Testis (tissue), 3 donors: ENCODE data around the gene SPINT2. TPM values are rescaled to one million over a fixed set of nuclear protein-coding genes. Genes with fewer than 3 reads are reported as not detected.

Experiments
- DNase-seq: peaks from one replicate; pipeline ENCODE4 v3.0.0-alpha.2; 2019
- H3K27ac ChIP-seq, 2 donors: fragments of 200-600 bp; sonication (generic); one replicate each; pipeline ENCODE4 v1.5.1; 2019
- H3K27me3 ChIP-seq: fragments of 200-600 bp; sonication (generic); one replicate; pipeline ENCODE4 v1.5.1; 2019
- H3K36me3 ChIP-seq: fragments of 200-600 bp; sonication (generic); one replicate; pipeline ENCODE4 v1.5.1; 2017; ENCODE audit warnings: low read depth; ENCODE audit errors: missing control alignments
- H3K4me1 ChIP-seq: fragments of 200-600 bp; sonication (generic); one replicate; pipeline ENCODE4 v1.5.1; 2019
- H3K4me3 ChIP-seq, 2 donors: fragments of 200-600 bp; sonication (generic); one replicate each; pipeline ENCODE4 v1.5.1; 2017 to 2019
- H3K9me3 ChIP-seq: fragments of 200-600 bp; sonication (generic); one replicate; pipeline ENCODE4 v1.5.1; 2017
- CTCF ChIP-seq, 3 experiments: fragments of 450-650 bp in 2 of 3; fragments of 200-600 bp in 1 of 3; sonication (generic) in 1 of 3; IDR thresholded peaks; one replicate each; pipeline ENCODE4 v1.5.1; 2016 to 2019; ENCODE audit warnings: antibody characterized with exemption in 3 of 3, mild to moderate bottlenecking in 2 of 3, moderate library complexity in 1 of 3
- POLR2A ChIP-seq: fragments of 450-650 bp; IDR thresholded peaks from one replicate; pipeline ENCODE4 v1.6.1; 2017; ENCODE audit warnings: antibody characterized with exemption, mild to moderate bottlenecking, moderate library complexity
- WGBS, 2 donors: methylation state at CpG; one replicate each; pipeline ENCODE4 v1.1.5; 2018; 5-methylcytosine and 5-hydroxymethylcytosine counted together
- intact Hi-C: fragments of 100-400 bp; cut with DNase I; formaldehyde crosslinking; loops from one replicate; pipeline ENCODE4 v1.15.1; 2023; ENCODE audit warnings: low total_unique reads
- polyA plus RNA-seq: library from polyadenylated mRNA; stranded (reverse); fragments of 350-450 nt; fragmentation: Illumina TruSeq; extraction: RNeasy Lipid Tissue Mini Kit (QIAGEN cat#74804); gene quantifications from one replicate; pipeline ENCODE4 v1.2.3, GENCODE V29; 2014; ENCODE audit warnings: low read depth, low replicate concordance; ENCODE audit not compliant: insufficient read depth
- total RNA-seq, 2 donors: library from RNA; depleted of rRNA; stranded (reverse); fragments of >200 nt; gene quantifications; one replicate each; pipeline ENCODE4 v1.2.3, GENCODE V29; 2016

The SPINT2 gene
- total and polyA plus RNA-seq, 3 donors from 2014 or later, result 372 to 480 (median 389) TPM

- WGBS, 2 donors, result 92 to 95% methylated on average over 5 to 6 of the region's 6 CpGs
- no peak overlapping the region for H3K27ac ChIP-seq
- H3K27me3 ChIP-seq, result no peaks in the 10 kb centered on the region
- DNase-seq, result no peak
- TF ChIP-seq POLR2A (no peak), CTCF (IDR thresholded peaks at IDR 0.05) (no peak)
- H3K9me3 ChIP-seq, result no peaks in the 10 kb centered on the region
- intact Hi-C loops, result no loop called here
- H3K4me3 ChIP-seq, result no peak overlapping the region
- H3K4me1 ChIP-seq, result peaks cover 3% of the 10 kb centered on the region
- H3K36me3 ChIP-seq, result no peaks in the 10 kb centered on the region
Observed at GRCh38 chr19:38221421-38221820, 43.0 kb upstream of the SPINT2 start.

- no peak for DNase-seq
Observed at GRCh38 chr19:38221919-38222830, 42.2 kb upstream of the SPINT2 start.

GRCh38 chr19:38223119-38223523, 41.3 kb upstream of the SPINT2 start:
- Histone ChIP-seq H3K9me3 (no peaks in the 10 kb centered on the region), H3K27me3 (no peaks in the 10 kb centered on the region), H3K4me3 (no peak overlapping the region), H3K27ac (no peak overlapping the region), H3K4me1 (peaks cover 4% of the 10 kb centered on the region), H3K36me3 (no peaks in the 10 kb centered on the region)
- intact Hi-C loops, result no loop called here
- DNase-seq, result no peak
- TF ChIP-seq POLR2A, result no peak
- TF ChIP-seq CTCF (IDR thresholded peaks at IDR 0.05), result no peak
- 72 to 86% methylated on average over 3 of the region's 3 CpGs for WGBS, 2 donors

More at GRCh38 chr19:38221919-38222830, 42.2 kb upstream of the SPINT2 start:
- no peak overlapping the region for H3K27ac ChIP-seq
- peak overlapping the region in 1 of 2 donors; percentile 20 for H3K4me3 ChIP-seq
- TF ChIP-seq CTCF (IDR thresholded peaks at IDR 0.05) (no peak), POLR2A (no peak)
- no peaks in the 10 kb centered on the region for H3K9me3 ChIP-seq
- intact Hi-C loops, result no loop called here
- H3K4me1 ChIP-seq, result peaks cover 3% of the 10 kb centered on the region
- no peaks in the 10 kb centered on the region for H3K27me3 ChIP-seq
- no peaks in the 10 kb centered on the region for H3K36me3 ChIP-seq
- WGBS, 2 donors, result 65 to 75% methylated on average over 32 to 64 of the region's 64 CpGs

GRCh38 chr19:38223617-38224013, 40.8 kb upstream of the SPINT2 start:
- TF ChIP-seq POLR2A (no peak), CTCF (IDR thresholded peaks at IDR 0.05) (no peak)
- no peaks in the 10 kb centered on the region for H3K9me3 ChIP-seq
- DNase-seq, result no peak
- no peaks in the 10 kb centered on the region for H3K36me3 ChIP-seq
- peaks cover 9% of the 10 kb centered on the region for H3K4me1 ChIP-seq
- intact Hi-C loops, result no loop called here
- peaks cover 4% of the 10 kb centered on the region for H3K27me3 ChIP-seq
- H3K27ac ChIP-seq, result no peak overlapping the region
- H3K4me3 ChIP-seq, result peak overlapping the region; percentile 47 to 61
- WGBS, 2 donors, result 9 to 10% methylated on average over 9 to 12 of the region's 13 CpGs
